ENCODE measurements around the gene ZBTB9.

Gene ZBTB9, protein sequence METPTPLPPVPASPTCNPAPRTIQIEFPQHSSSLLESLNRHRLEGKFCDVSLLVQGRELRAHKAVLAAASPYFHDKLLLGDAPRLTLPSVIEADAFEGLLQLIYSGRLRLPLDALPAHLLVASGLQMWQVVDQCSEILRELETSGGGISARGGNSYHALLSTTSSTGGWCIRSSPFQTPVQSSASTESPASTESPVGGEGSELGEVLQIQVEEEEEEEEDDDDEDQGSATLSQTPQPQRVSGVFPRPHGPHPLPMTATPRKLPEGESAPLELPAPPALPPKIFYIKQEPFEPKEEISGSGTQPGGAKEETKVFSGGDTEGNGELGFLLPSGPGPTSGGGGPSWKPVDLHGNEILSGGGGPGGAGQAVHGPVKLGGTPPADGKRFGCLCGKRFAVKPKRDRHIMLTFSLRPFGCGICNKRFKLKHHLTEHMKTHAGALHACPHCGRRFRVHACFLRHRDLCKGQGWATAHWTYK
- total RNA-seq: 20.4 to 21.9 reads per million in 2 donors

DNA sequence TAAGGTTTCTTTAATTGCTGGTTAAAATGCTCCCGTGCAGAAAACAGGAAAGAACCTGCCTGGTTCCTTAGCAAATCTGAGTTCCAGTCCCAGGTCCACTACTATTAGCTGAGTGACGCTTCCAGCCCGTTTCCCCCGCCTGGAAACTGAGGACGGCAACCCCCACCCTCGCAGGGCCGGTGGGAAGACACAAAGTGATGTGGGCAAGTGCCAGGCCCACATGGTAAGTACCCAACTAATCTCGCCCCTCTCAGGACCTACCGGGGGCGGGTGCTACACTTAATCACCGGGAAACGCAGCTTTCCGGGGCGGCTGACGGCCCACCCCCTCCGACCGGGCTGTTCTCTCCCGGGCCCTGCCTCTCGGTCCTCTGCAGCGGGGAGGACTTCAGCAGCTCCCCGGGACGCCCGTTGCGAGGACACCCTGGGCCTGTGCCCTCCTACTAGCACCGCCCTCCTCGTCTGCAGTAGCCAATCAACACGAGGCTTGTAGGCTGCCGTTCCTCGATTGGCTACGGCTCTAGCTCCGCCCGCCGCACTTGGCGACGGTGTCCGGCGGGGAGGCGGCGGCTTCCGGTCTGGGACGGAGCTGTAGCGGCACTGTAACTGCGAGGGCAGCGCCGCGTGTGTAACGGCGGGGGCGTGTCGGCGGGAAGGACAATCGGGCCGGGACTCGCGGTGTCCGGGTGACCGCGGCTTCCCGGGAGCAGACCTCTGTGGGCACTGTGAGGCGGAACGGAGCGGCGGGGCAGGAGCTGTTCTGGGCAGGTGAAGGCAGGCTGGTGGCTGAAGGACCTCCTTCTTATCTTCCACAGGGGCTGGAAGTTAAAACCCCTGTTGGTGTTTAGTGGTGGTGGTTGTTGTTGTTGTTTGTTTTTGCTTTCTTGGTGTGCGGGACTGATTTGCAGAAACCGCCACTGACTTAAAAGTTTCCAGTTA, at the start of gene ZBTB9:
Gene ZBTB9, plus strand, starts transcription at position 568 of the 938 bp plus-strand sequence. CDS start 525 bp downstream, outside the sequence.
- peak; percentile 87 for DNase-seq

DNA sequence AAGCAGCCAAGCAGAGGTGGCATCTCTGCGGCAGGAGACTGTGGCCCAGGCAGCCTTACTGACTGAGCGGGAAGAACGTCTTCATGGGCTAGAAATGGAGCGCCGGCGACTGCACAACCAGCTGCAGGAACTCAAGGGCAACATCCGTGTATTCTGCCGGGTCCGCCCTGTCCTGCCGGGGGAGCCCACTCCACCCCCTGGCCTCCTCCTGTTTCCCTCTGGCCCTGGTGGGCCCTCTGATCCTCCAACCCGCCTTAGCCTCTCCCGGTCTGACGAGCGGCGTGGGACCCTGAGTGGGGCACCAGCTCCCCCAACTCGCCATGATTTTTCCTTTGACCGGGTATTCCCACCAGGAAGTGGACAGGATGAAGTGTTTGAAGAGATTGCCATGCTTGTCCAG, 49.5 kb upstream of the ZBTB9 start:
- DNase-seq: no peak

DNA sequence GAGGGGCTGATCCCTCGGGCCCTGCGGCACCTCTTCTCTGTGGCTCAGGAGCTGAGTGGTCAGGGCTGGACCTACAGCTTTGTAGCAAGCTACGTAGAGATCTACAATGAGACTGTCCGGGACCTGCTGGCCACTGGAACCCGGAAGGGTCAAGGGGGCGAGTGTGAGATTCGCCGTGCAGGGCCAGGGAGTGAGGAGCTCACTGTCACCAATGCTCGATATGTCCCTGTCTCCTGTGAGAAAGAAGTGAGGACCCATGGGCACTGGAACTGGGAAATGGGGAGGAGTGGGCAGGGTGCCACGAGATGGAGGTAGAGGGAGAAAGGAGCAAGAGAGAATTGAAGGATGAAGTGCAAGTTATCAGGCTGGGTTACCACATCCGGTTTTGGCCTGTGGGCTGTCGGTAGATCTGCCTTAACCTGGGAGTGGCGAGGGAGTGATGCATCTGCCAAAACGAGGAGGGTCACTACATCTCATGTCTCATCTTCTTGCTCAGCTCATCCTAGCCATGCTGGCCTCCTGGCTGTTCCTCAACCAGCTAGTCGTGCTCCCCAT, 48.9 kb upstream of the ZBTB9 start:
- DNase-seq: no peak

DNA sequence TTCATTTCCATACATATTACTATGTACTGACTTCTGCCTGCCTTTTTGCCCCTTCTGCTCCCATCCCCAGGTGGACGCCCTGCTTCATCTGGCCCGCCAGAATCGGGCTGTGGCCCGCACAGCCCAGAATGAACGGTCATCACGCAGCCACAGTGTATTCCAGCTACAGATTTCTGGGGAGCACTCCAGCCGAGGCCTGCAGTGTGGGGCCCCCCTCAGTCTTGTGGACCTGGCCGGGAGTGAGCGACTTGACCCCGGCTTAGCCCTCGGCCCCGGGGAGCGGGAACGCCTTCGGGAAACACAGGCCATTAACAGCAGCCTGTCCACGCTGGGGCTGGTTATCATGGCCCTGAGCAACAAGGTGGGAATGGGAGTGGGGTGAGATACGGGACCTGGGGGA, 48.2 kb upstream of the ZBTB9 start:
- no peak for DNase-seq

DNA sequence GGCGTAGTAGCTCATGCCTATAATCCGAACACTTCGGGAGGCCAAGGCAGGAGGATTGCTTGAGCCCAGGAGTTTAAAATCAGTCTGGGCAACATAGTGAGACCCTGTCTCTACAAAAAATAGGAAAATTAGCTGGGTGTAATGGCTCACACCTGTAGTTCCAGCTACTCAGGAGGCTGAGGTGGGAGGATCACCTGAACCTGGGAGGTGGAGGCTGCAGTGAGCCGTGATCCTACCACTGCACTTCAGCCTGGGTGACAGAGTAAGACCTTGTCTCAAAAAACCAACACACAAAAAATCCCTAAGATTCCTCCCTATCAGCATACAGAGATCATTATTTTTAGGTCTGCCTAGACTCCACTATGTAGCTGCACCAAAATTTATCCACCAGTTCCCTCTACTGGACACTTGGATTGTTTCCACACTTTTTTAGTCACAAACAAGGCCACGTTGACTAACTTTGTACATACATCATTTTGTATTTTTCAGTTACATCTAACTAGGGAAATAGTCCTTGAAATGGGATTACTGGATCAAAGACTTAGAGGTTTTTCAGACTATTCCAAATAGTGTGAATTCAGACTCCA, 47.2 kb upstream of the ZBTB9 start:
- no peak for DNase-seq

DNA sequence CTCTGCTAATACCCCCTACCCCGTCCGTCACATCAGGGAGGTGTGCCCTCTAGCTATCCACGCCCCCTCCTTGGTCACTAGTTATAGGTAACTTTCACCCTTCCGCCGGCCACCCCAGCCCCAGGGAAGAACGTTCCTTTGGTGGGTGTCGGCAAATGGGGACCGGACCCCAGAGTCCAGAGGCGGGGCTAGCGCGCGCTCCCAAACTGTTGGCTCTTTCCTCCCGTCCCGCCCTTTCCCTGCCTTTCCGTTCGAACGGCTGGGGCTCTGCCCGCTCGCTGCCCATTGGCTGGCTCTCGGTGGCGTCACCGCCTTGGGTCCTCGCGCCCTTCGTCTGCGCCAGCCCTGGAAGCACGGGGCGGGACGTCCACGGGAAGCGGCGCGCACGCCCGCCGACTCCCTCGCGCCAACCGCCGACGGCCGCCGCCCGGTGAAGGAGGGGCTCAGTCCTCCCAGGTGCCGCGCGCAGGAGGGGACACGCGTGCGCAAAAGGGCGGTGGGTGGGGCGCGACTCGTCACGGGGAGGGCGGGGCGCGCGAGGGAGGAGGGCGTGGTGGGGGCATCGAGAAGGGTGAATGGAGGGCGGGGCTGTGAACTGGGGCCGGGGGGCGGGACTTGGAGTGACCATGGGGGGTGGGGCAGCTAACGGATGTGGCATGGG, 44.2 kb upstream of the ZBTB9 start:
- DNase-seq: peak; percentile 99

DNA sequence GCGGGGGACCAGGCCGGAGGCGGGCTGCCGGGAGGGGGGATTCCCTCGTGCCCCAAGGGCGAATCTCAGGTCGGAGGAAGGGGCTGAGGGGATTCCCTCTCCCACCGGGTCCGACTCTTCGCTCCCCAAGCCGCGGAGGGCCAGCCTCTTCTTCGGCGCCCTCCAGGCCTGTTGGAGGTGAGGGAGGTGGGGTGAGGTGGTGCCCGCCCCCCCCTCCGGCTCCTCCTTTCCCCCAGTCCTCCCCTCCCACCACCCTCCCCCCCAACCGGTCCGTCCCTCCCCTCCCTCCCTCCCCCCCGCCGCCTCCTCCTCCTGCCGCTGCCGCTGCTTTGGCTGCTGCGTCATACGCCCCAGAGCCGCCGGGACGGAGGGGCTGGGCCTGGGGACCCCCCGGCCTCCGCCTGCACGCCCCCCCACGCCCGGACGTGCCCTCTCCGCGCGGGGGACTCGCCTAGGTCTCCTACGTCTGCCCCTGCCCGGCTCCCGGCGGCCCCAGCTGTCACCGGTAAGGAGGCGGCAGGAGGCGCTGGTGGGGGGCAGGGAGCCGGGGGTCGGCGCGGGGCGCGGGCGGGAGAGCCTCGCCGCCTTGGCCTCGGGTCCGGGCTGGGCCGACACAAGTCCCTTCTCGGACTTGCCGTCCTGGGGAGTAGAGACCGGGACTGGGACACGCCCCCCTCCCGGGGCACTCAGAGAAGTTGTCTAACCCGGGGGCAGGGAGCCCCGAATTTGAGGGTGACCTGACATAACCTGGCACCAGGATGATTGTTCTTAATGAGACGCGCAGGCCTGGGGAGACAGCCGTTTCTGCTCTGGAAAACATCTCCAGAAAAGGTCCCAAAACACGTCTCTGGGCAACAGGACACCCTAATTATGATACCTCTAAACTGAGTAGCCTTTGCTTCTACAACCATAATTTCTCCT, 43.4 kb upstream of the ZBTB9 start, which contains the start of gene PHF1:
Gene PHF1, plus strand, starts transcription at position 304 of the 921 bp plus-strand sequence. CDS start 1,250 bp downstream, outside the sequence.
- peak; percentile 89 for DNase-seq

DNA sequence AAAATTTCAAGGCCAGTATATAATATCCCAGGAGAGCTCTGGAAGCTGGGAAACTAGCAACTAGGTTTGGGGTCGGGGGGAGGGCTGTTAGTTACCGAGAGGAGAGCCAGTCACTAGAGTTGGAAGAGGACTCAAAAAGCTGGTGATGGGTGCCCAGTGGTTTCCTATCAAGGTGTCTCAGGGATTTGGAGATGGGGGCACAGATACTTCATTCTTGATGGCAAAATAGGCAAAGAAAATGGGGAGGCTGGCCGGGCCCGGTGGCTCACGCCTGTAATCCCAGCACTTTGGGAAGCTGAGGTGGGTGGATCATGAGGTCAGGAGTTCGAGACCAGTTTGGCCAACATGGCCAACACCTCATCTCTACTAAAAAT, 42.8 kb upstream of the ZBTB9 start:
- DNase-seq: no peak

DNA sequence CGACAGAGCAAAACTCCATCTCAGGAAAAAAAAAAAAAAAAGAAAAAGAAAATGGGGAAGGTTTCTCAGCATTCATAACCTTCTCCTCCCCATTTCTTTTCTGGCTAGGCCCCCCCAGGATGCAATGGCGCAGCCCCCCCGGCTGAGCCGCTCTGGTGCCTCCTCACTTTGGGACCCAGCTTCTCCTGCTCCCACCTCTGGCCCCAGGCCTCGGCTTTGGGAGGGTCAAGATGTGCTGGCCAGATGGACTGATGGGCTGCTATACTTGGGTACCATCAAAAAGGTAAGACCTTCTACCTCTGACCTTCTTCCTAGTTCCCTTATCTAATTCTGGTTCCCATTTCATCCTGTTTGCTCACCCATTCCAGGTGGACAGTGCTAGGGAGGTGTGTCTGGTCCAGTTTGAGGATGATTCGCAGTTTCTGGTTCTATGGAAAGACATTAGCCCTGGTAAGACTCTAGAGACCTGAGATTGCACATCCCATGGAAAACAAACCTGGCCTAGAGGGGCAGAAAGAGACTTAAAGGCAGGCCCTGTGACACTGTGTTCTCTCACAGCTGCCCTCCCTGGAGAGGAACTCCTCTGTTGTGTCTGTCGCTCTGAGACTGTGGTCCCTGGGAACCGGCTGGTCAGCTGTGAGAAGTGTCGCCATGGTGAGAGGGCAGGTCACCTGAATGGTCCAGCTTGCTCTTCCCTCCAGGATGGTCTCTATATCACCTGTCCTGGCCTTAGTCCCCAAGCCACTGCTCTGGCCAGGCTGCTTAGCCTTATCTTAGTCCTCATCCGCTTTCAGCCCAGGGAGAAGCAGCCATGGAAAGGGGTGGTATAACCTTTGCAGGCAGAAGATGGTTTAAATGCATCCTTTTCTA, 42.0 kb upstream of the ZBTB9 start:
- DNase-seq: no peak

DNA sequence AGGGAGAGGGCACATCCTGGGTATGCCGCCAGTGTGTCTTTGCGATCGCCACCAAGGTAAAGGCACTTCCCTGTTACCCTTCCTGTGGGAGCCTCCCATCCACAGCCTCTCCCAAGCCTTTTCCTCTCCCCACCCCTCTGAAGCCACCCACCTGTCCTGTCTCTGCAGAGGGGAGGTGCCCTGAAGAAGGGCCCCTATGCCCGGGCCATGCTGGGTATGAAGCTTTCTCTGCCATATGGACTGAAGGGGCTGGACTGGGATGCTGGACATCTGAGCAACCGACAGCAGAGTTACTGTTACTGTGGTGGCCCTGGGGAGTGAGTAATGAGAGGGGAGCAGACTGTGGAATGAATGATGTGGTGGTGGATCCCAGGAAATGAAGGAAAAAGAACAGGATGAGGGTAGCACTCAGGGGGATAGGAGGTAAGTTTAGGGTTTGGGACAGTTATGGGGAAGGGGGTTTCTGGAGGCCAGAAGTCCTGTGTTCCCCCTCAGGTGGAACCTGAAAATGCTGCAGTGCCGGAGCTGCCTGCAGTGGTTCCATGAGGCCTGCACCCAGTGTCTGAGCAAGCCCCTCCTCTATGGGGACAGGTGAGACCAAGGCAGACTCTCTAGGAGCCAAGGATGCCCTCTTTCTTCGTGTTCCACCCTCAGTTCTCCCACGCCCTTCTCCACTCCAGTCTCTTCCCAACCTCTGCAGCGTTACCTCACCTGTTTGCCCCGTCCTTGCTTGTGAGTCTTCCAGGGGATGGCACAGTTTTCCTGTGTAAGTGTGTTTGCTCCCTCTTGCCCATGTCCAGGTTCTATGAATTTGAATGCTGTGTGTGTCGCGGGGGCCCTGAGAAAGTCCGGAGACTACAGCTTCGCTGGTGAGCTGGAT, 40.9 kb upstream of the ZBTB9 start:
- no peak for DNase-seq

DNA sequence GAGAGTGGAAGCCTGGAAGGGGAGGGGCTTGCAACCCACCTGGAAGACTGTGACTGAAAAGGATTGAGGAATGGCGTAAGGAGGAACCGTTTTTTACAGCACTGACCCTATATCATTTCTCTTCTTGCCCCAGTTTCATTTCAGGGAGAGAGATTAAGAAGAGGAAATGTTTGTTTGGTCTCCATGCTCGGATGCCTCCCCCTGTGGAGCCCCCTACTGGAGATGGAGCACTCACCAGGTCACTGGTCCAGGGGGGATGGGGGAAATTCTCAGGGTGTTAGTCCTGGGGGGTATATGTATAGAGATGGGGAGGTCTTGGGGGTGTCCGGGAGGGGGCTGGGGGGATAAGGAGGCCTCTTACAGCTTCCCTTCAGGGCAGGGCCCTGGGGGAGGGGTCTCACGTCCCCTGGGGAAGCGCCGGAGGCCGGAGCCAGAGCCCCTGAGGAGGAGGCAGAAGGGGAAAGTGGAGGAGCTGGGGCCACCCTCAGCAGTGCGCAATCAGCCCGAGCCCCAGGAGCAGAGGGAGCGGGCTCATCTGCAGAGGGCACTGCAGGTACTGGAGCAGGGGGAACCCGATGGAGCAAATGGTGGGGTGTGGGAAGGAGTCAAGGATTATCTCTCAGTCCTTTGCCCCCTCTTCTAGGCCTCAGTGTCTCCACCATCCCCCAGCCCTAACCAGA, 39.6 kb upstream of the ZBTB9 start:
- DNase-seq: no peak

DNA sequence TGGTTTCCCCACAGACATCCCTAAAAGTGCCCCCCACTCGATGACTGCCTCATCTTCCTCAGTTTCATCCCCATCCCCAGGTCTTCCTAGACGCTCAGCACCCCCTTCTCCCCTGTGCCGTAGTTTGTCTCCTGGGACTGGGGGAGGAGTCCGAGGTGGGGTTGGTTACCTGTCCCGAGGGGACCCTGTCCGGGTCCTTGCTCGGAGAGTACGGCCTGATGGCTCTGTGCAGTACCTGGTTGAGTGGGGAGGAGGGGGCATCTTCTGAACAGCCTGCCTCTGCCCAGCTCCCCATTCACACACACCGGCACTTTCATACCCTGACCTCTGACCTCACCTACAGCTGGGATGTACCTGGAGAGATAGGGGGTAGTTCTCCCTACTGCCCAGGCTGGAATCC, 38.5 kb upstream of the ZBTB9 start:
- DNase-seq: no peak

DNA sequence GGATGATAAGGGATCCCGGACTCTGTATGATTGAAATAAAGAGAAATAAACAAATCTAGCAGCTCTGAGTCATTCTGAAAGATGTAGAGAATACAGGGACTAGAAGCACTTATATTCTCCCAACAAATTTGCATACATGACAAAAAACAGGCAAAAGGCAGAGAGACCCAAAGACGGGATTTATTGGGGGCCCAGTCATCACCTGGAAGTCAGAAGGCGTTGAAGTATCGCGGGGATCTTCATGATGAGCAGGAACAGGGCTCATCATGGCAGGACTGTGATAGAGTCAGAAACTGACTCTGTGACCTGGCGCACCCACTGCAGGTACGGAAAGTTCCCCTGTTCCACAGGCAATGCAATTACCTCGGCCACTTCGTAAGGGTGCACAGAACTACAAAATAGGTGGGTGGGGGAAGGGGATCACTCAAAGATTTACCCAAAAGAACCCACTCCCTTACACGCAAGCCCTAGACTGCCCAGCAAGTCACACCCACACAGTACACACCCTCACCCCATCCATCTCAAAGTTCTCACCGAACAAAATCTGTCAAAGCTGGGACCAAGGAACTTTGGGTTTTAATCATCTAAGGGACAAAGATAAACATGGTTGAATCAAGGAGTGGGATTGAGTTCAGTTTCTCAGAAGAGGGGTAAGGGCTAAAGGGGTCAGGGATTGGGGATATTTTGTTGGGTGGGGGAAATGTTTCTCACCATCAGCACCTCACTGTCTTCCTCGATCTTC, 37.8 kb upstream of the ZBTB9 start:
- no peak for DNase-seq

DNA sequence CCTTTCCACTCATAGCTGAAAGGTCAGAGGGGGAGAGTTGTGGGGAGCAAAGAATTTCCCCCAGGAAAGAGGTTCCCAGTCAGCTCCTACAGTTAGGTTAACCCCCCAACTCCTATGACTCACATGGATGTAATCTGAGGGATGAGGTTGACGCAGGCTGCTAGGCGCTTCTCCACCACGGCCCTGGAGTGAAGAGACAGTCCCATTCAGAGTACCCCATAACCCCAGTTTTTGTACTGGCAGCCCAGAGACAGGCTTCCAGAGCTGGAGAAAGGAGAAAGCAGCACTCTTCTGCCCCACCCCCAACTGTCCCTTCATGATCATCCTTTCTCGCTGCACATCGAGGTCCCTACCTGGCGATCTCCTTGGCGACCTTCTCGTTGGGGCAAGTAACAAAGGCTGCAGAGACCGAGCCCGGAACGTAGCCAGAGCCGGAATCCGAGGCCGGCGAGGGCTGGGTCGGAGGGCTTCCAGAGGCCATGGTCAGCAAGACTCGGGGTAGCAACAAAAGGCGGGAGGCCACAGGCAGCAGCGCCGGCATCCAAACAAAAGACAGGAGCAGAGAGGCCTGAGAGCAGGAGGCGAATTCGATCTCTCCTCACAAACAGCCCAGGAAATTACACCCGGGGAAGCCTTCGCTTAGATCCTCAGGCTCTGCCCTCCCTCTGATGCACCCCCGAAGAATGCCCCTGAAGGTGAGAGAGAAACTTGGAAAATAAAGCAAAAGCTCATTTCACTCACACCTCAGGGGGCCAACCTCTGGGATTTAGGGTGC, 37.1 kb upstream of the ZBTB9 start:
- DNase-seq: no peak

DNA sequence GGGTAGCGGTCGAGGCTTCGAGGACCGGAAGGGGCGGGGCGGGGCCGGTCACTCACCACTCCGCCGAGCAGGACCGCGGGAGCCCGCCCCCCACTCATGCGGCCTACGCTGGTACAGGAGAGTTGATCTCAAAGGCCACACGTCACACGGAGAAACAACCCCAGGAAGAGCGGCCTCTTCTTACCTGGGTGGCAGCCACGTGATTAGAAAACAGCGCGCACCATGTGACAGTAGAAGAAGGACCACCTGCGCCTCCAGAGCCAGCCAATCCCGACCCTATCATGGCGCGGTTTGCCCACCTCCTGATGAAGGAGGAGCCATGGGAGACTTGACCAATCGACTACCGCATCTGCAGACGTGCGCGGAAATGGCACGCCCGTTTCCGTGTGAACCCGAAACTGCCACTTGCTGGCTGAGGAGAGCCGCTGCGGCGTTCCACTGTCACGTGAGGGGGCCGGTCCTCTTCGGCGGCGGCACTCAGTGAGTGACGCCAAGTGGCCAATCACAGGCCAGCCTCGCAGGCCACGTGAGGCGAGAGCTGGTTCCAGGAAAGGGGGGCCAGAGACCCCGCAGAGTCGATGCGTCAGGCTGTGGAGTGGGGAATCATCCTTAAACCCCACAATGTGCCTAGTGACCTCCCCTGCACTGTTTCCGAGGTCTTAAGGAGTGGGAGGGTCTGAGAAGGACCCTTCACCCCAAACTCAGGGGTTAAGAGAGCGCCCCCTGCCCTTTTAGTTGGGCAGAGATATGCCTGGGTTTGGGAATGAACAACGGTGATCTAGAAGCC, 36.3 kb upstream of the ZBTB9 start, which contains the start of gene CUTA:
Gene CUTA, minus strand, starts transcription at position 205 of the 787 bp plus-strand sequence. Its CDS starts 107 bp downstream, at position 98.
- DNase-seq: peak; percentile 99

All from activated gamma-delta T cell (primary cell).